T47D (cell line): ENCODE results near the gene UQCRC1.
A peak's percentile ranks its signal among the peaks of the same experiment; 100 is the strongest.

ENCODE experiments used
- DNase-seq, 2 experiments: peaks; one replicate each; pipeline versions ENCODE4 v3.0.0 to v3.0.0-alpha.2; 2011 to 2012; ENCODE audit warnings: low read depth in 1 of 2, low spot score in 1 of 2
- JUND ChIP-seq: IDR thresholded peaks from 2 replicates; pipeline ENCODE4 v1.6.1; 2012; ENCODE audit warnings: low read depth
- in situ Hi-C: cut with HindIII; loops from 2 replicates; pipeline ENCODE4 v1.10.0; 2016; ENCODE audit warnings: low sequenced_read_pairs, low pct_unique_long_range_greater_than_20kb

The UQCRC1 gene

GRCh38 chr3:48569808-48570450 lies 39.5 kb downstream of the UQCRC1 start:
- DNase-seq, result no peak
- in situ Hi-C loops, result no loop called here
- TF ChIP-seq JUND, result no peak

- in situ Hi-C loops, result no loop called here
- TF ChIP-seq JUND, result no peak
- DNase-seq, result no peak
Measured at GRCh38 chr3:48569400-48569799, 40.0 kb downstream of the UQCRC1 start.

GRCh38 chr3:48568476-48568875 lies 41.0 kb downstream of the UQCRC1 start:
- in situ Hi-C loops, result no loop called here
- TF ChIP-seq JUND, result no peak
- no peak for DNase-seq

- no peak for DNase-seq
- in situ Hi-C loops, result no loop called here
- no peak for TF ChIP-seq JUND
Measured at GRCh38 chr3:48567500-48567899, 41.9 kb downstream of the UQCRC1 start.

GRCh38 chr3:48567090-48567489 lies 42.4 kb downstream of the UQCRC1 start:
- no peak for DNase-seq
- in situ Hi-C loops, result no loop called here
- no peak for TF ChIP-seq JUND

- DNase-seq, result no peak
- in situ Hi-C loops, result no loop called here
- no peak for TF ChIP-seq JUND
Measured at GRCh38 chr3:48566401-48566760, 43.1 kb downstream of the UQCRC1 start.

GRCh38 chr3:48565591-48566400 lies 43.6 kb downstream of the UQCRC1 start:
- in situ Hi-C loops, result no loop called here
- no peak for DNase-seq
- no peak for TF ChIP-seq JUND

- in situ Hi-C loops, result no loop called here
- no peak for TF ChIP-seq JUND
- DNase-seq, result no peak
Measured at GRCh38 chr3:48565186-48565585, 44.3 kb downstream of the UQCRC1 start.

GRCh38 chr3:48564667-48565066 lies 44.8 kb downstream of the UQCRC1 start:
- TF ChIP-seq JUND, result no peak
- DNase-seq, result no peak
- in situ Hi-C loops, result no loop called here

GRCh38 chr3:48564022-48564421 lies 45.4 kb downstream of the UQCRC1 start:
- in situ Hi-C loops, result no loop called here
- no peak for TF ChIP-seq JUND
- DNase-seq, result no peak

- in situ Hi-C loops, result no loop called here
- DNase-seq, result peak in 1 of 2 experiments; percentile 10
- no peak for TF ChIP-seq JUND
Measured at GRCh38 chr3:48563382-48563918, 46.0 kb downstream of the UQCRC1 start, which contains the start of gene UCN2. TSS of gene UCN2 (minus strand) at chr3:48563781. CDS start at chr3:48563124, 657 bp downstream.

- DNase-seq, result no peak
- in situ Hi-C loops, result no loop called here
- no peak for TF ChIP-seq JUND
Measured at GRCh38 chr3:48562367-48563095, 46.9 kb downstream of the UQCRC1 start.
